HG03175 (cell line): ENCODE data around the gene CRYM.
"Not testable (repeated sequence)": the region's sequence is repeated elsewhere in the genome, so short reads cannot be mapped to it uniquely, and the experiment has no call there.

Source experiments
- ATAC-seq: cut with Tn5 transposase; IDR thresholded peaks from one replicate; pipeline ENCODE4 v1.9.1; 2021; ENCODE audit warnings: mild to moderate bottlenecking, moderate library complexity; ENCODE audit not compliant: unreplicated experiment

CRYM gene

GRCh38 chr16:21281698-21282389, 3.8 kb upstream of the CRYM start:
- no peak for ATAC-seq

GRCh38 chr16:21279501-21279900, 1.4 kb upstream of the CRYM start:
- no peak for ATAC-seq

DNA sequence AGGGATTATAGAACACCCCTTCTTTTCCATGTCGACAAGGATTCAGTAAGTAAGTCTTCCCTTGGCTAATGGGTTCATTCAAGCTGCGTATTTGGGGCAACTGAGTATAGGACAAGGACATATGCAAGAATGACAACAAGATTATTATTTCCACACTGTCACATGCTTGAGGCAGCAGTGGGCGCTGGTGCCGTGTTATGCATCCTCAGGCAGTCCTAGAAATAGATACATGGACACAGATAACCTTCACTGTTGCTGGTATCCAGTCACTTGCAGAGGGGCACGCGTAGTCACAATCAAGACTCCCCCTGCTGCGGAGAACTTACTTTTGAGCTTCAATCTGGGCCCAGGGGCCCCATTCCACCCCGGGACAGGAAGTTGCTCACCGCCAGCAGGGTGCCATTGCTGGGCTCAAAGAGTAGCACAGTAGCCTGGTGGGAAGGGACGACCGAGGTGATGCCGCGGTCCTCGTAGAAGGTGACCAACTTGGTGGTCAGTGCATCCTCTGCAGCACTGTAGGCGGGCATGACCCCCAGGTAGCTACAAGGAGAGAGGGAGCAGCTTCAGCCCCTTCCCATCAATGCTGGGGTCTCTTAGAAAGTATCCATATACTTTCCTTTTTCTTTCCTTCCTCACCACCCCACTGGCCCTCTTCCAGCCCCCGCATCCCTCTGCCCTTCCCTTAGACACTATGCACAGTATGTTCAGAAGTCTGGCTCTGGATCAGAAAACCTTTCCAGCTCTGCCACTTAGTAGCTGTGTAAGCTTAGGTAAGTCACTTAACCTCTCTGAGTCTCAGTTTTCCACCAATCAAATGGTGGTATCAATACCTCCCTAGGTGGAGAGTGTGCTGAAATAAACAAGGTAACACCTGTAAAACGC, 804 bp downstream of the CRYM start:
- ATAC-seq: no peak

DNA sequence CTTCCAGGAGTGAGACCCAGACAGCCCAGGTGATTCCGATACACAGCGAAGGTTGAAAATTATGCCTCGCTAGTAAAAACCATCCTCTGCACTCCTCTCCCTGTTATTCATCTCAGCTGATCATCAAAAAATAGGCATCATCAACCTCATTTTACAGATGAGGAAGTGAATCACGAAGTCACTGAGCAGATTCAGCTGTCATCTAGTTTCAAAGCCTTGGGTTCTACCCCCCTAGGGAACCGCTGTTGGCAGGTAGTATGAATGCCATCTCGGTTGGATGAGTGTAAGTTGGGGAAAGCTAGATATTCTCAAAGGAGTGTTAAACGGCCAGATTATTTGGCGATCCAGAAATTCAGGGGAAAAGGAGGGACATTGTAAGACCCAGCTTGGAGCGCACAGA, 2.0 kb downstream of the CRYM start:
- no peak for ATAC-seq

- no peak for ATAC-seq
Observed at GRCh38 chr16:21275529-21275928, 2.6 kb downstream of the CRYM start.

- peak; percentile 46 for ATAC-seq
Observed at GRCh38 chr16:21274172-21274726, 3.8 kb downstream of the CRYM start.

GRCh38 chr16:21272763-21273162, 5.3 kb downstream of the CRYM start:
- ATAC-seq: not testable (repeated sequence)

DNA sequence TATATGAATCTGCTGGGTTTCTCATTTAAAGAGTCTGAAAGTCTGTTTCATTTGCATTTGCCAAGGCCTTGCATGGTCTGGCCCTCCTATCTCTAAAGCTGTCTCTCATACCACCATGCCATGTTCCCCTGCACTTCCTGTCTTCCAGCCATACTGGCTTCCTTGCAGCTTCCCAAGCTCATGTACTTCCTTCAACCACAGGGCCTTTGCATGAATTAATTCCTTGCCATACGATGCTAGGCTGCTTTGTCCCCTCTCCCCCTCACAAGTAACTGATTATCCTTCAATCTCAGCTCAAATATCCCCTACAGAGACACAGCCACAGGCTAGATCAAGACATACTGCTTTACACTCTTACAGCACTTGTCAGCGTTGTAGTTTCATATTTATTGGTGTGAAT, 5.8 kb downstream of the CRYM start:
- no peak for ATAC-seq

DNA sequence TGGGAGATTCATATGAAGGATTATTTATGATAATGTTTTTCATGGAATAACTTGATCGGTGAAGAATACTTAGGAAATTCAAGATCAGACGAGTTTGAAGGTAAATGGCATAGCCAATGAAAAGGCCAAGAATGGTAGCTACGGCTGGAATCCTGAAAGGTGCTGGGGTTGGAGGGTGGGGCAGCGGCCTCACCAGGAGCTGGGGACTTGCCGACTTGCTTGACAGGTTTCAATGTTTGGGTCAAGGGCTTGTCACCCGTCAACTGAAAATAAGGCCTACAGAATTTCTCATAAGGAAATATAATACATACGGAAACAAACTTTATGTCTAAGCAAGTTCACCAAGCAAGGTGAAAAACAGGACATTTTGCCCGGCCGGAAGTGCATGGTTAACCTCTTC, 9.9 kb downstream of the CRYM start:
- ATAC-seq: no peak

- ATAC-seq: no peak
Observed at GRCh38 chr16:21267298-21267697, 10.8 kb downstream of the CRYM start.

GRCh38 chr16:21265104-21265837, 12.8 kb downstream of the CRYM start:
- no peak for ATAC-seq

- ATAC-seq: no peak
Observed at GRCh38 chr16:21264571-21265036, 13.5 kb downstream of the CRYM start.

- peak; percentile 89 for ATAC-seq
Observed at GRCh38 chr16:21263640-21264570, 14.2 kb downstream of the CRYM start.

DNA sequence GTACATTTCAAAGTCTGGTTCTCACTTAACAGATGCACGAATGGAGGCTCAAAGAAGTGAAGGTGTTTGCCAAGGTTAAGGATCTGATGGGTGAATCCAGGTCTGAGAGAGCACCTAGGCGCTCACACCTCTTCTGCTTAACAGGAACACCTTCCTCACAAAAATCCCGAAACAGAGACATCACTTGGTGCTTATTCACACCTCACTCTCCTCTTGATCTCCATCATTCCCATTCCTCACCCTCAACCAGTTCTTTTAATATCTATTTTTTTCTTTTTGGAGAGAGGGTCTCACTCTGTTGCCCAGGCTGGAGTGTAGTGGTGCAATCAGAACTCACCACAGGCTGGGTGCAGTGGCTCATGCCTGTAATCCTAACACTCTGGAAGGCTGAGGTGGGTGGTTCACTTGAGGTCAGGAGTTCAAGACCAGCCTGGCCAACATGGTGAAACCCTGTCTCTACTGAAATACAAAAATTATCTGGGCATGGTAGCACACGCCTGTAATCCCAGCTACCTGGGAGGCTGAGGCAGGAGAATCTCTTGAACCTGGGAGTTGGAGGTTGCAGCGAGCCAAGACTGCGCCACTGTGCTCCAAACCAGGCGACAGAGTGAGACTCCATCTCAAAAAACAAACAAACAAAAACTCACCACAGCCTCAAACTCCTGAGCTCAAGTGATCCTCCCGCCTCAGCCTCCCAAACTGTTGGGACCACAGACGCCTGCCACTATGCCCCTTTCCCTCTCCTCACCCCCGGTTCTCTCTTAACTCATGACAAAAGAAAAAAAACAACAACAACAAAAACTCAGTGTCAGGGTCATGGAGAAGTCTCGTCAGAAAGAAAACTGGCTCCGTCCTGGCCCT, 15.1 kb downstream of the CRYM start:
- ATAC-seq: no peak

DNA sequence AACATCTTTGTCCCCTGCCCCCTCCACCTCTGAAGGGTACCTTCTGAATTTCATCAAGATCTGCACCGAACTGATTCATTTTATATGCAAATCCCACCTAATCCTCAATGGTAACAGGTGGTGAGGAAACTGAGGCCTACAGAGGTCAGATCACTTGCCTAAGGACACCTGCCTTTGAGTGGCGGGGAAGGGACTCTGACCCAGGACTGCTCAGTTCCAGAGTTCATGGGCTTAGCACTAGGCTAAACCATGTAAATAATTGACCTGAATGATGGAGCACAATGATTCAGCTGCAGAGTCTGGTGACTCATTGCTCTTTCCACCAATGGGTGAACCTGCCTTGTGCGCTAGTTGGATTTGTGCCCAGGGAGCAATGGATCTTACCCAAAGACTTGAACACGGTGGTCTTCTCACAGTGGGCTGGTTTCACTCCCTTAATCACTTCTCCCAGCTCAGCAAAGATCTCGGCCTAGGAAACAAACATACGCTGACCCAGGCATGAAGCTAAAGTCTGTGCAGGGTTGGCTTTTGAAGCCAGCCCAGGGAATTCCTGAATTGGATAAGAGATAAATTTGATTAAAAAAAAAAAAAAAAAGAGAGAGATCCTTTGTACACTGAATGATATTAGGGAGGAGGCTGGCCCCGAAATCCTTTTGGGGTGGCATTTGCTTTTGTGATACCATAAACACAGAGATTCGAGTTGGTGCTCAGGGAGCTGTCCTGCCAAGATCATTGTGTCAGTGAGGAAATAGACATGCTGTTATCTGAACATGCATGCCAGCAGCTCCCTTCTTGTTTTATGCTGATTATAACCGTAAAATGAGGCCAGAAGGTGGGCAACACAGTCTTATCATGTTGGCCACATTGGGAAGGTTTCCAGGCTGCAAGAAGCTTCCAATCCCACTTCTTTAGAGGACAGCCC, 17.0 kb downstream of the CRYM start:
- no peak for ATAC-seq

- no peak for ATAC-seq
Observed at GRCh38 chr16:21257284-21257683, 20.8 kb downstream of the CRYM start.

- ATAC-seq: no peak
Observed at GRCh38 chr16:21256636-21257035, 21.5 kb downstream of the CRYM start.

DNA sequence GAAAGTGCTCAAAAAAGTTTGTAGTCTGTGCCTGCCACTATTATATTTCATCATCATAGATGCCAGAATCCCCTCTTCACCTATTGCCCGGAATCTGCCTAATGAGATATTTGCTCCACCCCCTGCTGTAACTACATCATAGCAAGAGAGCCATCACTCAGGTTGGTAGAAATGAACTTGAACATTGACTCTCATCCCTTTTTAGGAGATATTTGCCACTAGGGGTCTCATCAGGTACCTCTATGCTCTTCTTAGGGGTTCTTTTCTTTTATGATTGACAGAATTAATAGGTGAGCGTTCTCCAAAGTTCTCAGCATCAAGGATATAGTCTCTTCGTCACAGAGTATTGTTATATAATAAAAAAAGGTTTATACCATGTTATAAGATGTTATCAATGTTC, 24.6 kb downstream of the CRYM start:
- no peak for ATAC-seq
